HepG2 (cell line): ENCODE measurements around the gene PRKCZ. TPM values are rescaled to one million over a fixed set of nuclear protein-coding genes. Genes with fewer than 3 reads are reported as not detected.

ENCODE experiments used
- ATAC-seq: fragments of 200-7000 bp; cut with Tn5 transposase; 3 replicates; pipeline ENCODE4 v1.9.1; 2020; ENCODE audit warnings: mild to moderate bottlenecking, moderate library complexity
- BruUV-seq: library from RNA; stranded (reverse); fragments of 400-500 nt; replicated peaks from 2 replicates; lab custom pipeline; 2021; lab: Mats Ljungman, UMichigan
- CTCF ChIA-PET: fragments of 300-600 bp; formaldehyde crosslinking; extraction: SDS; loops from one replicate; lab custom pipeline; 2021; ENCODE audit warnings: low total read pairs, inconsistent platforms, low intra/inter-chr PET ratio; lab: Yijun Ruan, JAX
- POLR2A ChIA-PET: fragments of 350-600 bp; sonication (Branson Sonifier 250); formaldehyde crosslinking; loops from one replicate; lab custom pipeline; 2020; ENCODE audit warnings: antibody characterized with exemption, inconsistent platforms; lab: Yijun Ruan, JAX
- DNase-seq: peaks from one replicate; pipeline ENCODE4 v3.0.0-alpha.2; 2015; ENCODE audit warnings: low spot score
- FAIRE-seq: peaks from 3 replicates; lab custom pipeline; 2011; peaks lifted over from hg19 to GRCh38; lab: Jason Lieb, UNC
- H2AFZ ChIP-seq: one replicate; pipeline ENCODE4 v1.6.1; 2011; ENCODE audit warnings: low read length, inconsistent platforms
- H3K27ac ChIP-seq: fragments of 300-600 bp; 3 replicates; pipeline ENCODE4 v1.8.0; 2011; ENCODE audit warnings: mixed run types, mild to moderate bottlenecking, mixed read lengths, low read length, inconsistent platforms; ENCODE audit not compliant: insufficient read depth; ENCODE audit errors: extremely low read length
- H3K27me3 ChIP-seq, 2 experiments: fragments of 200-600 bp in 1 of 2; 2 replicates in 1 of 2; 3 replicates in 1 of 2; pipeline versions ENCODE4 v1.6.0 to v1.8.0; 2011; ENCODE audit warnings: low read length in 2 of 2, mild to moderate bottlenecking in 2 of 2, moderate library complexity in 2 of 2, inconsistent platforms in 1 of 2; ENCODE audit not compliant: insufficient read depth in 2 of 2, control insufficient read depth in 1 of 2
- H3K36me3 ChIP-seq, 2 experiments: fragments of 200-600 bp in 1 of 2; replicated peaks in 1 of 2; 2 replicates in 1 of 2; 3 replicates in 1 of 2; pipeline versions ENCODE4 v1.5.1 to v1.8.0; 2011; ENCODE audit warnings: low read length in 2 of 2, inconsistent platforms in 1 of 2; ENCODE audit not compliant: insufficient read depth in 2 of 2, control insufficient read depth in 1 of 2
- H3K4me1 ChIP-seq: 2 replicates; pipeline ENCODE4 v1.5.1; 2012; ENCODE audit warnings: low read length, inconsistent platforms; ENCODE audit not compliant: insufficient read depth
- H3K4me2 ChIP-seq: 2 replicates; pipeline ENCODE4 v1.6.0; 2011; ENCODE audit warnings: low read depth, low read length, inconsistent platforms
- H3K4me3 ChIP-seq, 3 experiments: fragments of 200-600 bp in 1 of 3; sonication (generic), shearing (Covaris generic) in 1 of 3; replicated peaks in 1 of 3; 2 replicates each; pipeline ENCODE4 v1.5.1; 2011 to 2016; ENCODE audit warnings: low read length in 3 of 3, inconsistent platforms in 2 of 3, low read depth in 2 of 3, mild to moderate bottlenecking in 2 of 3, control low read depth in 1 of 3, mixed read lengths in 1 of 3; ENCODE audit not compliant: insufficient read depth in 1 of 3
- H3K79me2 ChIP-seq: one replicate; pipeline ENCODE4 v1.6.1; 2011; ENCODE audit warnings: low read length, inconsistent platforms; ENCODE audit not compliant: insufficient read depth
- H3K9ac ChIP-seq: 2 replicates; pipeline ENCODE4 v1.6.0; 2011; ENCODE audit warnings: mild to moderate bottlenecking, low read depth, low read length, inconsistent platforms; ENCODE audit not compliant: insufficient read depth
- H3K9me3 ChIP-seq: 2 replicates; pipeline ENCODE4 v1.5.1; 2012; ENCODE audit warnings: mild to moderate bottlenecking, low read length
- H4K20me1 ChIP-seq: 2 replicates; pipeline ENCODE4 v1.6.0; 2011; ENCODE audit warnings: inconsistent platforms, mild to moderate bottlenecking, low read length, moderate library complexity; ENCODE audit not compliant: insufficient read depth
- HOXA3 ChIP-seq: sonication (generic); formaldehyde crosslinking; IDR thresholded peaks from 2 replicates; pipeline ENCODE4 v1.5.0; 2020; ENCODE audit warnings: missing genetic modification reagents
- NR1H2 ChIP-seq: sonication (generic); formaldehyde crosslinking; IDR thresholded peaks from 2 replicates; pipeline ENCODE4 v1.8.1; 2022; ENCODE audit warnings: low read depth, missing genetic modification reagents, borderline replicate concordance
- ZFP36 ChIP-seq: fragments of 150-350 bp; IDR thresholded peaks from 2 replicates; pipeline ENCODE4 v1.6.1; 2018; ENCODE audit warnings: borderline replicate concordance, low read length, low read depth; ENCODE audit not compliant: partially characterized antibody
- ZNF646 ChIP-seq: sonication (generic); formaldehyde crosslinking; IDR thresholded peaks from 2 replicates; pipeline ENCODE4 v1.9.0; 2021; ENCODE audit warnings: mild to moderate bottlenecking, missing genetic modification reagents
- WGBS: methylation state at CpG from one replicate; pipeline ENCODE4 v1.1.6; 2017; ENCODE audit warnings: low lambda C conversion rate; 5-methylcytosine and 5-hydroxymethylcytosine counted together
- in situ Hi-C: cut with HindIII; loops from 2 replicates; pipeline ENCODE4 v1.10.0; 2017; ENCODE audit warnings: low pct_unique_long_range_greater_than_20kb; ENCODE audit not compliant: extremely low pct_ligation_motif_present
- intact Hi-C: fragments of 100-400 bp; cut with micrococcal nuclease; formaldehyde crosslinking; loops from one replicate; pipeline ENCODE4 v1.10.0; 2022; ENCODE audit not compliant: unreplicated experiment
- polyA plus RNA-seq, 8 experiments: library from polyadenylated mRNA; depleted of rRNA in 3 of 8; stranded (reverse) in 7 of 8; unstranded in 1 of 8; fragments of >200 nt; fragmentation: Illumina TruSeq in 4 of 8; extraction: Trizol in 4 of 8; gene quantifications; 2 replicates each; pipeline versions ENCODE4 v1.2.1 to v1.2.3, GENCODE V29; 2011 to 2016; ENCODE audit warnings: low read depth in 4 of 8, missing spikeins in 1 of 8, mixed read lengths in 1 of 8; ENCODE audit not compliant: insufficient read depth in 1 of 8
- total RNA-seq, 5 experiments: library from RNA; depleted of rRNA; stranded (reverse); fragments of >200 nt; fragmentation: Illumina TruSeq; extraction: Trizol; gene quantifications; 2 replicates each; pipeline ENCODE4 v1.2.3, GENCODE V29; 2016; ENCODE audit warnings: low read depth in 1 of 5
- TF ChIP-seq, protein P1 (sequence below): sonication (generic); formaldehyde crosslinking; IDR thresholded peaks from 2 replicates; pipeline ENCODE4 v1.5.1; 2020; ENCODE audit warnings: mild to moderate bottlenecking, missing genetic modification reagents, moderate library complexity

Gene PRKCZ
- total and polyA plus RNA-seq, 2 of the 13 experiments (the other 11 are each of a cell fraction or from before 2014, with no cell fraction given): 34.7 to 85.2 TPM

GRCh38 chr1:2201062-2201461 is 150.9 kb downstream of the PRKCZ start:
- Histone ChIP-seq H2AFZ (no peak overlapping the region), H3K4me1 (peaks cover 84% of the 10 kb centered on the region), H3K9ac (no peak overlapping the region), H3K4me3 (no peak overlapping the region), H3K27me3 (peaks cover 0 to 20% of the 10 kb centered on the region in 2 experiments; a peak in 4 of 5 replicates), H3K36me3 (no peaks in the 10 kb centered on the region), H4K20me1 (no peaks in the 10 kb centered on the region), H3K9me3 (no peaks in the 10 kb centered on the region), H3K27ac (no peak overlapping the region)
- DNase-seq (no peak), ATAC-seq (no peak), FAIRE-seq (no peak)
- CTCF ChIA-PET: no interaction called here
- TF ChIP-seq ZNF646: no peak
- TF ChIP-seq ZFP36: no peak
- TF ChIP-seq, protein P1, sequence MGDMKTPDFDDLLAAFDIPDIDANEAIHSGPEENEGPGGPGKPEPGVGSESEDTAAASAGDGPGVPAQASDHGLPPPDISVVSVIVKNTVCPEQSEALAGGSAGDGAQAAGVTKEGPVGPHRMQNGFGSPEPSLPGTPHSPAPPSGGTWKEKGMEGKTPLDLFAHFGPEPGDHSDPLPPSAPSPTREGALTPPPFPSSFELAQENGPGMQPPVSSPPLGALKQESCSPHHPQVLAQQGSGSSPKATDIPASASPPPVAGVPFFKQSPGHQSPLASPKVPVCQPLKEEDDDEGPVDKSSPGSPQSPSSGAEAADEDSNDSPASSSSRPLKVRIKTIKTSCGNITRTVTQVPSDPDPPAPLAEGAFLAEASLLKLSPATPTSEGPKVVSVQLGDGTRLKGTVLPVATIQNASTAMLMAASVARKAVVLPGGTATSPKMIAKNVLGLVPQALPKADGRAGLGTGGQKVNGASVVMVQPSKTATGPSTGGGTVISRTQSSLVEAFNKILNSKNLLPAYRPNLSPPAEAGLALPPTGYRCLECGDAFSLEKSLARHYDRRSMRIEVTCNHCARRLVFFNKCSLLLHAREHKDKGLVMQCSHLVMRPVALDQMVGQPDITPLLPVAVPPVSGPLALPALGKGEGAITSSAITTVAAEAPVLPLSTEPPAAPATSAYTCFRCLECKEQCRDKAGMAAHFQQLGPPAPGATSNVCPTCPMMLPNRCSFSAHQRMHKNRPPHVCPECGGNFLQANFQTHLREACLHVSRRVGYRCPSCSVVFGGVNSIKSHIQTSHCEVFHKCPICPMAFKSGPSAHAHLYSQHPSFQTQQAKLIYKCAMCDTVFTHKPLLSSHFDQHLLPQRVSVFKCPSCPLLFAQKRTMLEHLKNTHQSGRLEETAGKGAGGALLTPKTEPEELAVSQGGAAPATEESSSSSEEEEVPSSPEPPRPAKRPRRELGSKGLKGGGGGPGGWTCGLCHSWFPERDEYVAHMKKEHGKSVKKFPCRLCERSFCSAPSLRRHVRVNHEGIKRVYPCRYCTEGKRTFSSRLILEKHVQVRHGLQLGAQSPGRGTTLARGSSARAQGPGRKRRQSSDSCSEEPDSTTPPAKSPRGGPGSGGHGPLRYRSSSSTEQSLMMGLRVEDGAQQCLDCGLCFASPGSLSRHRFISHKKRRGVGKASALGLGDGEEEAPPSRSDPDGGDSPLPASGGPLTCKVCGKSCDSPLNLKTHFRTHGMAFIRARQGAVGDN (CRISPR knock-in tag): 0 out of 2 replicates have a peak, but pooled peaks have one; percentile 11
- TF ChIP-seq HOXA3 (CRISPR knock-in tag): no peak
- no peak for TF ChIP-seq NR1H2
- TF ChIP-seq, all 625 proteins: peak for 1
- 76% methylated on average over 12 of the region's 14 CpGs for WGBS
- intact Hi-C loops: no loop called here
- 0 out of 2 replicates have a peak overlapping the region, but pooled peaks have one; percentile 24 for H3K4me2 ChIP-seq
- BruUV-seq: no TSS peak
- in situ Hi-C loops: no loop called here
- POLR2A ChIA-PET: interaction anchor here (1.0 to 8.5 kb wide), 2 partner anchors 26 to 29 kb away, joined by 3 to 178 read pairs; partner anchors contain the start of gene SKI
- H3K79me2 ChIP-seq: no peaks in the 10 kb centered on the region
